Measurements from ENCODE around the gene CFAP300.

Gene CFAP300

GRCh38 chr11:102120437-102120973 is 73.3 kb downstream of the CFAP300 start:
- no peak for ATAC-seq

DNA sequence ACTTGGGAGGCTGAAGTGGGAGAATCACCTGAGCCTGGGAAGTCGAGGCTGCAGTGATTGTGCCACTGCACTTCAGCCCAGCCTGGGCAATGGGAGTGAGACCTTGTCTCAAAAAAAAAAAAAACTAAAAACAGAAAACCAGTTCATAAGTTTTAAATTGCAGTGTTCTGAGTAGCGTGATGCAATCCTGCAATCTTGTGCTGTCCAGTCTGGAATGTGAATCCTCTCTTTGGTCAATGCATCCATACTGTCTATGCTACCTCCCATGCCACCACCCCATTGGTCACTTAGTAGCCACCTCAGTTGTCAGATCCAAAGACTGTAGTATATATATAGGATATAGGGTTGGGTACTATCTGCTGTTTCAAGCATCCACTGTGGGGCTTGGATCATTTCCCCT is 74.1 kb downstream of the CFAP300 start:
- no peak for ATAC-seq

More at GRCh38 chr11:102120437-102120973, 73.3 kb downstream of the CFAP300 start:
- no peak for DNase-seq

More for the DNA sequence above, 74.1 kb downstream of the CFAP300 start:
- no peak for DNase-seq

Data from stimulated activated naive CD8-positive, alpha-beta T cell treated with anti-CD3 and anti-CD28 coated beads, Interleukin-15, Interleukin-2, amounts not matched to agents 100 U/mL and 50 U/mL, for 24 hours (primary cell).